Stimulated activated naive B cell treated with anti-CD40 and anti-IgM and Interleukin-4, amounts not matched to agents 10 μg/mL and 1 μg/mL and 100 μg/mL, for 72 hours (primary cell): Measurements from ENCODE around the gene SHOX.
A peak's percentile ranks its signal among the peaks of the same experiment; 100 is the strongest.
"Not testable (repeated sequence)": the region's sequence is repeated elsewhere in the genome, so short reads cannot be mapped to it uniquely, and the experiment has no call there.

Experiments
- ATAC-seq, 2 donors: fragments of 150-1000 bp; cut with Tn5 transposase; replicated peaks; 2 replicates each; pipeline ENCODE4 v1.10.0; 2021; ENCODE audit warnings: moderate library complexity in 1 of 2
- DNase-seq: peaks from one replicate; pipeline ENCODE4 v3.0.0; 2021
- H3K27ac Mint-ChIP-seq: one replicate; pipeline ENCODE4 v1.8.0; 2022; ENCODE audit warnings: mild to moderate bottlenecking, mixed read lengths
- H3K27me3 Mint-ChIP-seq, 2 donors: one replicate each; pipeline ENCODE4 v1.8.0; 2022; ENCODE audit warnings: mixed read lengths in 2 of 2
- H3K36me3 Mint-ChIP-seq, 2 donors: one replicate each; pipeline ENCODE4 v1.8.0; 2022; ENCODE audit warnings: mixed read lengths in 2 of 2, mild to moderate bottlenecking in 1 of 2
- H3K4me1 Mint-ChIP-seq, 2 donors: one replicate each; pipeline ENCODE4 v1.8.0; 2022; ENCODE audit warnings: mixed read lengths in 2 of 2, mild to moderate bottlenecking in 1 of 2
- H3K4me3 Mint-ChIP-seq, 2 donors: one replicate each; pipeline ENCODE4 v1.8.0; 2022; ENCODE audit warnings: mild to moderate bottlenecking in 2 of 2, mixed read lengths in 2 of 2, moderate library complexity in 1 of 2
- H3K9me3 Mint-ChIP-seq, 2 donors: one replicate each; pipeline ENCODE4 v1.8.0; 2022; ENCODE audit warnings: mixed read lengths in 2 of 2, mild to moderate bottlenecking in 1 of 2

Gene SHOX

DNA sequence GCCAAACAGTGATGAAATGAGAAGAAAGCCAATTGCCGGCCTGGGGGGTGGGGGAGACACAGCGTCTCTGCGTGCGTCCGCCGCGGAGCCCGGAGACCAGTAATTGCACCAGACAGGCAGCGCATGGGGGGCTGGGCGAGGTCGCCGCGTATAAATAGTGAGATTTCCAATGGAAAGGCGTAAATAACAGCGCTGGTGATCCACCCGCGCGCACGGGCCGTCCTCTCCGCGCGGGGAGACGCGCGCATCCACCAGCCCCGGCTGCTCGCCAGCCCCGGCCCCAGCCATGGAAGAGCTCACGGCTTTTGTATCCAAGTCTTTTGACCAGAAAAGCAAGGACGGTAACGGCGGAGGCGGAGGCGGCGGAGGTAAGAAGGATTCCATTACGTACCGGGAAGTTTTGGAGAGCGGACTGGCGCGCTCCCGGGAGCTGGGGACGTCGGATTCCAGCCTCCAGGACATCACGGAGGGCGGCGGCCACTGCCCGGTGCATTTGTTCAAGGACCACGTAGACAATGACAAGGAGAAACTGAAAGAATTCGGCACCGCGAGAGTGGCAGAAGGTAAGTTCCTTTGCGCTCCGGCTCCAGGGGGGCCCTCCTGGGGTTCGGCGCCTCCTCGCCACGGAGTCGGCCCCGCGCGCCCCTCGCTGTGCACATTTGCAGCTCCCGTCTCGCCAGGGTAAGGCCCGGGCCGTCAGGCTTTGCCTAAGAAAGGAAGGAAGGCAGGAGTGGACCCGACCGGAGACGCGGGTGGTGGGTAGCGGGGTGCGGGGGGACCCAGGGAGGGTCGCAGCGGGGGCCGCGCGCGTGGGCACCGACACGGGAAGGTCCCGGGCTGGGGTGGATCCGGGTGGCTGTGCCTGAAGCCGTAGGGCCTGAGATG, at the start of gene SHOX:
Gene SHOX, plus strand, starts transcription at position 180 of the 885 bp plus-strand sequence. Its CDS starts 107 bp downstream, at position 287.
- Mint-ChIP-seq H3K4me1 (peaks cover 23 to 33% of the 10 kb centered on the region in 2 donors), H3K36me3 (peaks cover 0 to 7% of the 10 kb centered on the region in 2 donors), H3K4me3 (peak within 1 kb of the TSS; percentile 37 to 55), H3K27ac (peak within 1 kb of the TSS; percentile 89), H3K27me3 (peaks cover 68 to 93% of the 10 kb centered on the region in 2 donors), H3K9me3 (peaks cover 6 to 8% of the 10 kb centered on the region in 2 donors)
- ATAC-seq, result no peak
- no peak for DNase-seq

DNA sequence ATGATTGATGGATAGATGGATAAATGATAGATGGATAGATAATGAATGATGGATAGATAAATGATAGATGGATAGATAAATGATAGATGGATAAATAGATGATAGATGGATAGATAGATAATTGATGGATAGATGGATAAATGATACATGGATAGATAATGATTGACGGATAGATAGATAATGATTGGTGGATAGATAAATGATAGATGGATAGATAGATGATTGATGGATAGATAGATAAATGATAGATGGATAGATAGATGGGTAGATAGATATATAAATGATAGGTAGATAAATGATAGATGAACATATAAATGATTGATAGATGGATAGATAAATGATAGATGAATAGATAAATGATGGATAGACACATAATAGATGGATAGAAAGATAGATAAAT, 49.5 kb upstream of the SHOX start:
- Mint-ChIP-seq H3K27me3 (peaks cover 4 to 7% of the 10 kb centered on the region in 2 donors), H3K4me1 (no peaks in the 10 kb centered on the region), H3K27ac (no peak overlapping the region), H3K36me3 (no peaks in the 10 kb centered on the region), H3K4me3 (no peak overlapping the region), H3K9me3 (peaks cover 0 to 4% of the 10 kb centered on the region in 2 donors)
- ATAC-seq, result no peak
- no peak for DNase-seq

DNA sequence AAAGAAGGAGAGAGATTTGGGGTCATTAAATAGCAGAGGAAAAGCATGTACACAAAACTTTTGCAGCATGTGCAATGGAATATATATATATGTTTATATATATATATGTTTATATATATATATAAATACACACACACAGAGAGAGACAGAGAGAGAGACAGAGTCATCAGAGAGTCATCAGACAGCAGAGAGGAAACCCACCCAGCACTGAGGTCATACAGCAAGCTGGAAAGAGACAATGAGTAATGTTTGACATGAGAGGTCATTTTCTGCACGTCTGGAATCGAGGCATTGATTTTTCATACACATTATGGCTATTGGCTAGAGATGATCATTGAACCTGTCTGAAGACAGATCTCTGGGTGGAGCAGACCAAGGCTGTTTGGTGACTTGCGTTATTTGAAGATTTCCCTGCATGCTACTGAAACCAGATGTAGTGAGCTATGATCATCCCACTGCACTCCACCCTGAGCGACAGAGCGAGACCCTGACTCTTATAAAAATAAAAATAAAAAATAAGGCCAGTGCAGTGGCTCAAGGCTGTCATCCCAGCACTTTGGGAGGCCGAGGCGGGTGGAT, 48.8 kb upstream of the SHOX start:
- H3K27ac Mint-ChIP-seq, result no peak overlapping the region
- H3K9me3 Mint-ChIP-seq, result peaks cover 0 to 2% of the 10 kb centered on the region in 2 donors
- H3K4me3 Mint-ChIP-seq, result no peak overlapping the region
- no peaks in the 10 kb centered on the region for H3K36me3 Mint-ChIP-seq
- DNase-seq (no peak), ATAC-seq (no peak)
- H3K4me1 Mint-ChIP-seq, result no peaks in the 10 kb centered on the region
- H3K27me3 Mint-ChIP-seq, result peaks cover 4 to 7% of the 10 kb centered on the region in 2 donors

DNA sequence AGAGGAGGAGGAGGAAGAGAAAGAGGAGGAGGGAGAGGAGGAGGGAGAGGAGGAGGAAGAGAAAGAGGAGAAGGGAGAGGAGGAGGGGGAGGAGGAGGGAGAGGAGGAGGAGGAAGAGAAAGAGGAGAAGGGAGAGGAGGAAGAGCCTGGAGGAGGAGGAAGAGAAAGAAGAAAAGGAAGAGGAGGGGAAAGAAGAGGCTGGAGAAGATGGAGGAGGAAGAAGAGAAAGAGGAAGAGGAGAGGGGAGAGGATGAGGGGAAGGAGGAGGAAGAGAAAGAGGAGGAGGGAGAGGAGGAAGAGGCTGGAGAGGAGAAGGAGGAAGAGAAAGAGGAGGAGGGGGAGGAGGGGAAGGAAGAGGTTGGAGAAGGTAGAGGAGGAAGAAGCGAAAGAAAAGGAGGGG, 46.0 kb upstream of the SHOX start:
- DNase-seq (no peak), ATAC-seq (no peak)
- no peaks in the 10 kb centered on the region for H3K36me3 Mint-ChIP-seq
- H3K27ac Mint-ChIP-seq, result no peak overlapping the region
- no peaks in the 10 kb centered on the region for H3K9me3 Mint-ChIP-seq
- H3K4me3 Mint-ChIP-seq, result no peak overlapping the region
- H3K27me3 Mint-ChIP-seq, result no peaks in the 10 kb centered on the region
- H3K4me1 Mint-ChIP-seq, result no peaks in the 10 kb centered on the region

DNA sequence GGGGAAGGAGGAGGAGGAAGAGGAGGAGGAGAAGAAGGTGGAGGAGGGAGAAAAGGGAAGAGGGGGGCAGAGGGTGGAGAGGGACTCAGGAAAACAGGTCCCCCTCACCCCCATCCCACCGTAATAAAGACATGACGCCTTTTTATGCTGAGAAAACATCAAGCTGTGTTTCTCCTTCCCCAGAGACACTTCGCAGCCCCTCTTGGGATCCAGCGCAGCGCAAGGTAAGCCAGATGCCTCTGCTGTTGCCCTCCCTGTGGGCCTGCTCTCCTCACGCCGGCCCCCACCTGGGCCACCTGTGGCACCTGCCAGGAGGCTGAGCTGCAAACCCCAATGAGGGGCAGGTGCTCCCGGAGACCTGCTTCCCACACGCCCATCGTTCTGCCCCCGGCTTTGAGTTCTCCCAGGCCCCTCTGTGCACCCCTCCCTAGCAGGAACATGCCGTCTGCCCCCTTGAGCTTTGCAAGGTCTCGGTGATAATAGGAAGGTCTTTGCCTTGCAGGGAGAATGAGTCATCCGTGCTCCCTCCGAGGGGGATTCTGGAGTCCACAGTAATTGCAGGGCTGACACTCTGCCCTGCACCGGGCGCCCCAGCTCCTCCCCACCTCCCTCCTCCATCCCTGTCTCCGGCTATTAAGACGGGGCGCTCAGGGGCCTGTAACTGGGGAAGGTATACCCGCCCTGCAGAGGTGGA, 45.3 kb upstream of the SHOX start:
- H3K36me3 Mint-ChIP-seq, result no peaks in the 10 kb centered on the region
- H3K4me3 Mint-ChIP-seq, result no peak overlapping the region
- H3K27ac Mint-ChIP-seq, result no peak overlapping the region
- no peaks in the 10 kb centered on the region for H3K9me3 Mint-ChIP-seq
- no peaks in the 10 kb centered on the region for H3K4me1 Mint-ChIP-seq
- DNase-seq (no peak), ATAC-seq (no peak)
- H3K27me3 Mint-ChIP-seq, result no peaks in the 10 kb centered on the region

DNA sequence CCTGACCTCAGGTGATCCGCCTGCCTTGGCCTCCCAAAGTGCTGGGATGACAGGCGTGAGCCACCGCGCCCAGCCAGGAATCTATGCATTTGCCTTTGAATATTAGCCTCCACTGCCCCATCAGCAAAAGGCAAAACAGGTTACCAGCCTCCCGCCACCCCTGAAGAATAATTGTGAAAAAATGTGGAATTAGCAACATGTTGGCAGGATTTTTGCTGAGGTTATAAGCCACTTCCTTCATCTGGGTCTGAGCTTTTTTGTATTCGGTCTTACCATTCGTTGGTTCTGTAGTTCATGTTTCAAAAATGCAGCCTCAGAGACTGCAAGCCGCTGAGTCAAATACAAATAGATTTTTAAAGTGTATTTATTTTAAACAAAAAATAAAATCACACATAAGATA, 44.2 kb upstream of the SHOX start:
- Mint-ChIP-seq H3K4me3 (no peak overlapping the region), H3K27me3 (no peaks in the 10 kb centered on the region), H3K36me3 (no peaks in the 10 kb centered on the region), H3K27ac (no peak overlapping the region), H3K4me1 (no peaks in the 10 kb centered on the region), H3K9me3 (no peaks in the 10 kb centered on the region)
- no peak for DNase-seq
- no peak for ATAC-seq

DNA sequence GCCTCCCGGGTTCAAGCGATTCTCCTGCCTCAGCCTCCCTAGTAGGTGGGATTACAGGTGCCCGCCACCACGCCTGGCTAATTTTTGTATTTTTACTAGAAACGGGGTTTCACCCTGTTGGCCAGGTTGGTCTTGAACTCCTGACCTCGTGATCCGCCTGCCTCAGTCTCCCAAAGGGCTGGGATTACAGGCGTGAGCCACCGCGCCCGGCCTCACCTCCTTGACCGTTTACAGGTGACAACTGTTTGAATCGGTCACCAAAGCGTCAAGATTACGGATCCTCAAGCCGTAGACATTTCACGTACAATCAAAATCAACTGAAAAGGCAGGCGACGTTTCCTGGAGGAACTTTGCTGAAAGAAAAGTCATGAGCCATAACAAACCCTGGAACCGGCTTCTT, 41.3 kb upstream of the SHOX start:
- H3K27me3 Mint-ChIP-seq, H3K4me1 Mint-ChIP-seq, H3K4me3 Mint-ChIP-seq, DNase-seq, H3K9me3 Mint-ChIP-seq, H3K36me3 Mint-ChIP-seq, ATAC-seq, H3K27ac Mint-ChIP-seq: not testable (repeated sequence)

DNA sequence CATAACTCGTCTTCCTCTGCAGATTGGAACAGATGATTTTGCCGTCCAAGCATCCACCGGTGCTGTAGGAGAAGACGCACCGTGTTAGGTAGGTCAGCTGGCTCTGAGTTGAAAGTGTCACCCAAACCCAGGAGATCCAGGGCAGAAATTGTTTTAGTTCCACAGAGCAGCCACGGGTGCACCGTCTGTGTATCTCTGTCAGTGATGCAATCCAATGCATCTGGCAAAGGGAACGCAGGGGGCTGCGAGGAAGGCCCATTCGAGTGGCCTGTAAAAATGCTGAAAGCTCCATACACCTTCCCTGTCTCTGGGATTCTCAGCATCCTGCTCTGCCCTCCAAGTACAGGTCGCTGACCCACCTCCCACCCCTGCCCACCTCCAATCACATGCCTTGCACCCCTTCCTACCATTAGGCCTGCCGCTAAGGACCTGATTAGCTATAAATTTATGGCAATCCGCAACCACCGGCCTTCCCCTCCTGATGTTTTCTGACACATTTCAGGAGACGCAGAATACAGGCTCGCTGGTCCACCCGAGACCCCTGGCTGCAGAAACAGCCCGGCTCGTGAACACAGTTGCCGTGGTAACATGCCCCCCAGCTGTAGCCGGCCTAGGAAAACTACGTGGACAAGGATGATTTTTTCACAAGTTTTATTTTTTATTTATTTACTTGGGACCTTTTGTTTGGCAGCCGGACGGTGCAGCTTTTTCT, 39.7 kb upstream of the SHOX start:
- Mint-ChIP-seq H3K36me3 (no peaks in the 10 kb centered on the region), H3K27me3 (peaks cover 0 to 4% of the 10 kb centered on the region in 2 donors), H3K4me3 (no peak overlapping the region), H3K9me3 (peaks cover 2 to 3% of the 10 kb centered on the region in 2 donors), H3K27ac (no peak overlapping the region), H3K4me1 (no peaks in the 10 kb centered on the region)
- ATAC-seq, result no peak
- DNase-seq, result no peak

DNA sequence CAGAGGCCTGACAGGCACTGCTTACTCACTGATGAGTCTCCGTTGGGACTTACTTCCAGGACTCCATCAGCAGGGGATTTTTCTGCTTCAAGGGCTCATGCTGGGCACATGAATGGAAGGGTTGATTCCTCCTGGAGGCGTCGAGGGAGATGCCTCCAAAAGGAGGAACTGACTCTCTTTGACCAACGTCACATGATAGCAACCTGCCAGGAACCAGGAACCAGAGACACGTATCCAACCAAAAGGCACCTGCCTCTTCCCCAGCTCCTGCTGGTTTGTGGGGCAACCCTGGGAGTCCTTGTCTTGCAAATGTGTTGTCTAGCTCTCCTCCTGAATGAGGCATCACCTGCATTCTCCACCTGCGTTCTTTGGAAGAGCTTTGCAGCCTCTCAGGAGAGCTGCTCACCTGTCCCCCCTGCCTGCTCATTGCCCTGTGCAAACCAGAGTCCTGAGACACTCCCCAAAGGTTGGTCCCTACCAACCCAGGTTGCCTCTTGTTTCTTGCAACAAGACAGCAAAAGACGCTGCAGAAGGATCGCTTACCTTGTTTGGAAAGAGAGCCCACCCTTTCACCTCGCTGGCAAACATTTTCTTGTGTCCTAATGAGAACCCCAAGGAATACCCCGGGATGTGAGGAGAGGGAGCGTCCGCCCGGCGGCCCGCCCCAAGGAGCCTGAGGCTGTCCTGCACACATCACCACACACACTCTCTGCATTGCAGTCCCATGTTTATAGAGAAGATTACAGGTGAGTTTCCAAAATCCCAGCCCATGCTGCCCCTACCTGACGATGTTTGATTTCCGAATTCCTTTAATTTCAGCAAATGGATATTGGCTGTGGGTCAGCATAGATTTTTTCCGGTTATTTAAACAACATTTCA, 30.5 kb upstream of the SHOX start:
- ATAC-seq, result no peak
- no peak for DNase-seq
- Mint-ChIP-seq H3K27me3 (no peaks in the 10 kb centered on the region), H3K4me1 (no peaks in the 10 kb centered on the region), H3K9me3 (peaks cover 9 to 24% of the 10 kb centered on the region in 2 donors), H3K27ac (no peak overlapping the region), H3K36me3 (peaks cover 0 to 3% of the 10 kb centered on the region in 2 donors), H3K4me3 (no peak overlapping the region)

DNA sequence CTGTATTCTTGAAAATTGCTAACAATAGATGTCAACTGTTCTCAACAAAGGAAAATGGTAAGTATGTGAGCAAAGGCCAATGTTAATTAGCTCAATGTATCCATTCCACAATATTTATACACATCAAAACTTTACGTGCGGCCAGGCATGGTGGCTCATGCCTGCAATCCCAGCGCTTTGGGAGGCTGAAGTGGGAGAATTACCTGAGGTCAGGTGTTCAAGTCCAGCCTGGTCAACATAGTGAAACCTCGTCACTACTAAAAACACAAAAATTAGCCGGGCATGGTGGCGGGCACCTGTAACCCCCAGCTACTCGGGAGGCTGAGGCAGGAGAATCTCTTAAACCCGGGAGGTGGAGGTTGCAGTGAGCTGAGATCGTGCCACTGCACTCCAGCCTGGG, 27.6 kb upstream of the SHOX start:
- not testable (repeated sequence) for H3K27ac Mint-ChIP-seq, DNase-seq, H3K27me3 Mint-ChIP-seq, H3K4me3 Mint-ChIP-seq, ATAC-seq, H3K36me3 Mint-ChIP-seq, H3K4me1 Mint-ChIP-seq
- peaks cover 6 to 15% of the 10 kb centered on the region in 2 donors for H3K9me3 Mint-ChIP-seq

DNA sequence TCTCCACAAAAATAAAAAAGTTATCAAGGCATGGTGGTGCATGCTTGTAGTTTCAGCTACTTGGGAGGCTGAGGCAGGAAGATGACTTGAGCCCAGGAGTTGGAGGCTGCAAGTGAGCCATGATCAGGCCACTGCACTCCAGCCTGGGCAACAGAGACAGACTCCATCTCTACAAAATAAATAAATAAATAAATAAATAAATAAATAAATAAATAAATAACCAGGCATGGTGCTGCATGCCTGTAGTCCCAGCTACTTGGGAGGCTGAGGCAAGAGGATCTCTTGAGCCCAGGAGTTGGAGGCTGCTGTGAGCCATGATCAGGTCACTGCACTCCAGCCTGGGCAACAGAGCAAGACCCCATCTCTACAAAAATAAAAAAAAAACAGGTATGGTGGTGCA, 26.0 kb upstream of the SHOX start:
- not testable (repeated sequence) for H3K27me3 Mint-ChIP-seq, H3K4me3 Mint-ChIP-seq, H3K36me3 Mint-ChIP-seq, ATAC-seq, H3K4me1 Mint-ChIP-seq, H3K27ac Mint-ChIP-seq, DNase-seq
- H3K9me3 Mint-ChIP-seq, result peaks cover 6 to 15% of the 10 kb centered on the region in 2 donors

DNA sequence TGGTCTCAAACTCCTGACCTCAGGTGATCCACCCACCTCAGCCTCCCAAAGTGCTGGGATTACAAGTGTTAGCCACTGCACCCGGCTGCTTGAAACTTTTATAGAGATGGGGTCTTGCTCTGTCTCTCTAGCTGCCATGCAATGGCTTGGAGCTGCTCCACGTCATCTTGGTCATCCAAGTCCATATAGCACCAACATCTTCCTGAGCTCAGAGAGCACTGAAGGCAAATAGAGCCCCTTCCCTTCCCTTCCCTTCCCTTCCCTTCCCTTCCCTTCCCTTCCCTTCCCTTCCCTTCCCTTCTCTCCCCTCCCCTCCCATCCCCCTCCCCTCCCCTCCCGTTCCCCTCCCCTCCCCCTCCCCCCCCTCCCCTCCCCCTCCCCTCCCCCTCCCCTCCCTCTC, 22.5 kb upstream of the SHOX start:
- H3K9me3 Mint-ChIP-seq, result peaks cover 7 to 19% of the 10 kb centered on the region in 2 donors
- H3K4me1 Mint-ChIP-seq, ATAC-seq, H3K27me3 Mint-ChIP-seq, DNase-seq, H3K36me3 Mint-ChIP-seq, H3K27ac Mint-ChIP-seq, H3K4me3 Mint-ChIP-seq: not testable (repeated sequence)

DNA sequence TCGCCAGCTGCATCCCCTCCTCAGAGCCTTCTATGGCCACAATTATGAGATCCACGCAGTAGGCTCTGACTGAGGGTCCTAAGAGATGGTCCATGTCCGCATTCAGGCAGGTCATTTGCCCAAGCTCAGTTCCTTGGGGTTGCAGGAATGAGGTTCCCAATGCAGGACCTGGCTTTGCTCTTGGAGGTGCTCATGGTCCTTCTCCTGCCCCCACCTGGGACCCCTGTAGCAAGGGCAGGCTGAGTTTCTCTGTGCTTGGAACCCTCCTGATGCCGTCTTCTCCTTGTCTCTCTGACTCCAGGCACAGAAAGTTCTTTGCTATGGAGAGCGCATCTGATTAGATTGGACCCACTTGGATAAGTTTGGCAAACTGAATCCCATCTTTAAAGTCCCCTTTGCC, 16.5 kb upstream of the SHOX start:
- ATAC-seq (no peak), DNase-seq (no peak)
- H3K27ac Mint-ChIP-seq, result no peak overlapping the region
- no peak overlapping the region for H3K4me3 Mint-ChIP-seq
- H3K4me1 Mint-ChIP-seq, result peaks cover 0 to 2% of the 10 kb centered on the region in 2 donors
- peaks cover 0 to 4% of the 10 kb centered on the region in 2 donors for H3K36me3 Mint-ChIP-seq
- H3K27me3 Mint-ChIP-seq, result peaks cover 30 to 35% of the 10 kb centered on the region in 2 donors
- peaks cover 15 to 24% of the 10 kb centered on the region in 2 donors for H3K9me3 Mint-ChIP-seq
